Mesenchymal stem cell (in vitro differentiated cells and primary cell): Measurements from ENCODE around the gene CNOT3.
A peak's percentile ranks its signal among the peaks of the same experiment; 100 is the strongest.
"Not testable (repeated sequence)": the region's sequence is repeated elsewhere in the genome, so short reads cannot be mapped to it uniquely, and the experiment has no call there.

Source experiments
- DNase-seq: peaks from one replicate; pipeline ENCODE4 v3.0.0-alpha.2; 2013
- H2AFZ ChIP-seq: one replicate; pipeline ENCODE4 v1.6.1; 2013; ENCODE audit warnings: low read depth, mild to moderate bottlenecking, control low read depth, inconsistent platforms, low read length, moderate library complexity
- H2AK5ac ChIP-seq: 2 replicates; pipeline ENCODE4 v1.6.1; 2013; ENCODE audit warnings: low read length, moderate library complexity, mild to moderate bottlenecking, inconsistent platforms; ENCODE audit not compliant: severe bottlenecking
- H2BK120ac ChIP-seq: one replicate; pipeline ENCODE4 v1.6.1; 2013; ENCODE audit warnings: low read depth, mild to moderate bottlenecking, inconsistent platforms, low read length, moderate library complexity
- H2BK12ac ChIP-seq, 2 experiments: one replicate each; pipeline ENCODE4 v1.6.1; 2013; ENCODE audit warnings: inconsistent platforms in 2 of 2, low read length in 2 of 2, mild to moderate bottlenecking in 2 of 2, moderate library complexity in 2 of 2, control low read depth in 1 of 2
- H2BK15ac ChIP-seq: one replicate; pipeline ENCODE4 v1.6.1; 2013; ENCODE audit warnings: mild to moderate bottlenecking, low read depth, inconsistent platforms; ENCODE audit not compliant: poor library complexity, severe bottlenecking
- H2BK5ac ChIP-seq: 2 replicates; pipeline ENCODE4 v1.6.1; 2013; ENCODE audit warnings: low read depth, mild to moderate bottlenecking, low read length, control low read depth, inconsistent platforms; ENCODE audit not compliant: poor library complexity, severe bottlenecking
- H3K14ac ChIP-seq, 2 experiments: one replicate each; pipeline ENCODE4 v1.6.1; 2013; ENCODE audit warnings: inconsistent platforms in 2 of 2, low read length in 2 of 2, control low read depth in 1 of 2, mild to moderate bottlenecking in 1 of 2, moderate library complexity in 1 of 2
- H3K18ac ChIP-seq, 2 experiments: one replicate each; pipeline ENCODE4 v1.6.1; 2013; ENCODE audit warnings: inconsistent platforms in 2 of 2, low read length in 2 of 2, control low read depth in 1 of 2, low read depth in 1 of 2, mild to moderate bottlenecking in 1 of 2
- H3K23ac ChIP-seq, 2 experiments: one replicate each; pipeline ENCODE4 v1.6.1; 2013; ENCODE audit warnings: inconsistent platforms in 2 of 2, low read length in 2 of 2, mild to moderate bottlenecking in 2 of 2, moderate library complexity in 2 of 2, control low read depth in 1 of 2
- H3K27ac ChIP-seq: 2 replicates; pipeline ENCODE4 v1.5.1; 2013; ENCODE audit warnings: mild to moderate bottlenecking, moderate library complexity, low read length, control low read depth, inconsistent platforms; ENCODE audit not compliant: poor library complexity, severe bottlenecking
- H3K27me3 ChIP-seq, 2 experiments: 2 replicates each; pipeline versions ENCODE4 v1.6.1 to v1.7.0; 2013; ENCODE audit warnings: low read length in 2 of 2, mild to moderate bottlenecking in 2 of 2, moderate library complexity in 2 of 2, control low read depth in 1 of 2, inconsistent platforms in 1 of 2; ENCODE audit not compliant: control insufficient read depth in 1 of 2, insufficient read depth in 1 of 2
- H3K36me3 ChIP-seq, 2 experiments: 2 replicates each; pipeline versions ENCODE4 v1.6.1 to v1.7.0; 2013; ENCODE audit warnings: low read length in 2 of 2, control low read depth in 1 of 2, inconsistent platforms in 1 of 2, low read depth in 1 of 2, mild to moderate bottlenecking in 1 of 2; ENCODE audit not compliant: insufficient read depth in 2 of 2, control insufficient read depth in 1 of 2
- H3K4ac ChIP-seq, 2 experiments: one replicate each; pipeline ENCODE4 v1.6.1; 2013; ENCODE audit warnings: inconsistent platforms in 2 of 2, low read length in 2 of 2, mild to moderate bottlenecking in 2 of 2, moderate library complexity in 2 of 2, control low read depth in 1 of 2, low read depth in 1 of 2
- H3K4me1 ChIP-seq: 2 replicates; pipeline ENCODE4 v1.6.1; 2013; ENCODE audit warnings: low read depth, low read length, control low read depth; ENCODE audit not compliant: control insufficient read depth, insufficient read depth
- H3K4me2 ChIP-seq: 2 replicates; pipeline ENCODE4 v1.6.1; 2013; ENCODE audit warnings: low read length, mild to moderate bottlenecking, inconsistent platforms; ENCODE audit not compliant: poor library complexity, severe bottlenecking
- H3K4me3 ChIP-seq, 2 experiments: 2 replicates each; pipeline versions ENCODE4 v1.5.1 to v1.7.0; 2013; ENCODE audit warnings: low read length in 2 of 2, mild to moderate bottlenecking in 2 of 2, control low read depth in 1 of 2, low read depth in 1 of 2; ENCODE audit not compliant: insufficient read depth in 1 of 2
- H3K79me1 ChIP-seq: replicated peaks from 2 replicates; pipeline ENCODE4 v1.6.1; 2013; ENCODE audit warnings: mild to moderate bottlenecking, control low read depth, low read length, inconsistent platforms; ENCODE audit not compliant: poor library complexity, severe bottlenecking
- H3K9ac ChIP-seq: 2 replicates; pipeline ENCODE4 v1.7.0; 2013; ENCODE audit warnings: mild to moderate bottlenecking, low read length, moderate library complexity
- H3K9me3 ChIP-seq: 2 replicates; pipeline ENCODE4 v1.7.0; 2013; ENCODE audit warnings: mild to moderate bottlenecking, low read length; ENCODE audit not compliant: control insufficient read depth
- H4K8ac ChIP-seq: one replicate; pipeline ENCODE4 v1.6.1; 2013; ENCODE audit warnings: inconsistent platforms, mild to moderate bottlenecking, low read length, moderate library complexity
- H4K91ac ChIP-seq: one replicate; pipeline ENCODE4 v1.6.1; 2013; ENCODE audit warnings: mild to moderate bottlenecking, low read length, inconsistent platforms
- WGBS: methylation state at CpG from one replicate; pipeline ENCODE4 v1.1.7; 2013; ENCODE audit warnings: mixed read lengths; 5-methylcytosine and 5-hydroxymethylcytosine counted together

The CNOT3 gene

GRCh38 chr19:54168174-54168917 is 30.8 kb downstream of the CNOT3 start:
- H3K9ac ChIP-seq = no peak overlapping the region
- peak overlapping the region in 1 of 2 experiments; percentile 77 for H3K14ac ChIP-seq
- no peak overlapping the region for H3K4me3 ChIP-seq
- H2BK120ac ChIP-seq = no peak overlapping the region
- peak; percentile 84 for DNase-seq
- peak overlapping the region; percentile 7 for H4K8ac ChIP-seq
- peak overlapping the region in 1 of 2 experiments; percentile 19 for H3K4ac ChIP-seq
- H2BK15ac ChIP-seq = no peak overlapping the region
- peaks cover 0 to 15% of the 10 kb centered on the region in 2 experiments for H3K27me3 ChIP-seq
- no peak overlapping the region for H2BK12ac ChIP-seq
- no peak overlapping the region for H2AK5ac ChIP-seq
- no peaks in the 10 kb centered on the region for H3K36me3 ChIP-seq
- H3K4me1 ChIP-seq = peaks cover 20% of the 10 kb centered on the region
- H2AFZ ChIP-seq = no peak overlapping the region
- no peaks in the 10 kb centered on the region for H3K79me1 ChIP-seq
- no peak overlapping the region for H2BK5ac ChIP-seq
- H4K91ac ChIP-seq = no peak overlapping the region
- H3K4me2 ChIP-seq = peak overlapping the region; percentile 10
- WGBS = 38% methylated on average over 23 of the region's 25 CpGs
- no peak overlapping the region for H3K18ac ChIP-seq
- peak overlapping the region in 1 of 2 experiments; percentile 97 for H3K23ac ChIP-seq
- no peaks in the 10 kb centered on the region for H3K9me3 ChIP-seq
- no peak overlapping the region for H3K27ac ChIP-seq

- H2AK5ac ChIP-seq = no peak overlapping the region
These were observed 31.7 kb downstream of the CNOT3 start for GRCh38 chr19:54169149-54169740.

GRCh38 chr19:54171736-54172431 is 34.3 kb downstream of the CNOT3 start:
- Histone ChIP-seq H4K91ac (peak overlapping the region; percentile 89), H3K36me3 (peaks cover 12 to 19% of the 10 kb centered on the region in 2 experiments), H3K18ac (peak overlapping the region in 1 of 2 experiments; percentile 59), H3K4me1 (peaks cover 16% of the 10 kb centered on the region), H4K8ac (peak overlapping the region; percentile 46)
- H2BK120ac ChIP-seq, H2BK15ac ChIP-seq, H2BK5ac ChIP-seq, H3K27me3 ChIP-seq, H3K9ac ChIP-seq, H3K4ac ChIP-seq, H2AFZ ChIP-seq, H3K9me3 ChIP-seq, H3K79me1 ChIP-seq, H3K14ac ChIP-seq, H3K27ac ChIP-seq, H3K23ac ChIP-seq, H2BK12ac ChIP-seq, H3K4me2 ChIP-seq, DNase-seq, H2AK5ac ChIP-seq, H3K4me3 ChIP-seq: not testable (repeated sequence)
- WGBS = 78% methylated on average over 18 of the region's 23 CpGs

More at GRCh38 chr19:54169149-54169740, 31.7 kb downstream of the CNOT3 start:
- H3K18ac ChIP-seq = no peak overlapping the region
- H4K8ac ChIP-seq = no peak overlapping the region
- no peak overlapping the region for H3K14ac ChIP-seq
- no peak overlapping the region for H3K4me2 ChIP-seq
- no peak overlapping the region for H2BK15ac ChIP-seq
- no peak overlapping the region for H4K91ac ChIP-seq
- peaks cover 0 to 5% of the 10 kb centered on the region in 2 experiments for H3K36me3 ChIP-seq
- H3K4me3 ChIP-seq = no peak overlapping the region
- no peak overlapping the region for H2BK12ac ChIP-seq
- H3K27me3 ChIP-seq = peaks cover 0 to 15% of the 10 kb centered on the region in 2 experiments
- DNase-seq = no peak
- no peak overlapping the region for H3K9ac ChIP-seq
- no peak overlapping the region for H2BK5ac ChIP-seq
- no peak overlapping the region for H3K4ac ChIP-seq
- H3K23ac ChIP-seq = no peak overlapping the region
- H3K4me1 ChIP-seq = peaks cover 22% of the 10 kb centered on the region
- no peak overlapping the region for H2BK120ac ChIP-seq
- no peaks in the 10 kb centered on the region for H3K9me3 ChIP-seq
- no peak overlapping the region for H3K27ac ChIP-seq
- 93% methylated on average over 18 of the region's 21 CpGs for WGBS
- H2AFZ ChIP-seq = no peak overlapping the region
- H3K79me1 ChIP-seq = no peaks in the 10 kb centered on the region
